Lung (tissue), 12 donors: ENCODE measurements around the gene PLP2. TPM values are rescaled to one million over a fixed set of nuclear protein-coding genes. Genes with fewer than 3 reads are reported as not detected.
"Not testable (repeated sequence)": the region's sequence is repeated elsewhere in the genome, so short reads cannot be mapped to it uniquely, and the experiment has no call there.

Source experiments
- ATAC-seq: fragments of 200-7000 bp; cut with Tn5 transposase; one replicate; pipeline ENCODE4 v1.9.1; 2020; ENCODE audit warnings: moderate number of reproducible peaks; ENCODE audit not compliant: insufficient read depth, low FRiP score
- DNase-seq, 3 donors: peaks; one replicate each; pipeline ENCODE4 v3.0.0-alpha.2; 2013 to 2017
- H3K27ac ChIP-seq, 2 donors: one replicate each; pipeline ENCODE4 v1.5.1; 2013; ENCODE audit warnings: mild to moderate bottlenecking in 2 of 2, moderate library complexity in 2 of 2, control low read depth in 1 of 2, inconsistent platforms in 1 of 2, low read depth in 1 of 2, low read length in 1 of 2
- H3K27me3 ChIP-seq, 3 donors: one replicate each; pipeline ENCODE4 v1.5.1; 2013; ENCODE audit warnings: low read length in 2 of 3; ENCODE audit not compliant: control insufficient read depth in 3 of 3, insufficient read depth in 3 of 3
- H3K36me3 ChIP-seq, 4 donors: one replicate each; pipeline ENCODE4 v1.5.1; 2013; ENCODE audit warnings: low read length in 4 of 4, mild to moderate bottlenecking in 1 of 4, moderate library complexity in 1 of 4; ENCODE audit not compliant: control insufficient read depth in 4 of 4, insufficient read depth in 4 of 4
- H3K4me1 ChIP-seq, 5 donors: one replicate each; pipeline ENCODE4 v1.5.1; 2013; ENCODE audit warnings: low read length in 5 of 5, mild to moderate bottlenecking in 2 of 5, moderate library complexity in 1 of 5; ENCODE audit not compliant: control insufficient read depth in 5 of 5, insufficient read depth in 5 of 5
- H3K4me3 ChIP-seq: one replicate; pipeline ENCODE4 v1.5.1; 2013; ENCODE audit warnings: mild to moderate bottlenecking, control low read depth, moderate library complexity
- H3K9ac ChIP-seq, 2 donors: one replicate each; pipeline ENCODE4 v1.5.1; 2013; ENCODE audit warnings: low read length in 2 of 2, control low read depth in 1 of 2; ENCODE audit not compliant: insufficient read depth in 1 of 2
- H3K9me3 ChIP-seq, 4 donors: one replicate each; pipeline ENCODE4 v1.5.1; 2013; ENCODE audit warnings: low read length in 3 of 4, mild to moderate bottlenecking in 1 of 4, moderate library complexity in 1 of 4; ENCODE audit not compliant: control insufficient read depth in 4 of 4, insufficient read depth in 3 of 4
- WGBS, 2 donors: extraction: QIAGEN DNeasy Blood & Tissue Kit; methylation state at CpG; one replicate each; pipeline ENCODE4 v1.1.7; 2013; 5-methylcytosine and 5-hydroxymethylcytosine counted together
- polyA plus RNA-seq, 2 donors: library from polyadenylated mRNA; stranded (reverse); fragments of 200-250 nt; gene quantifications; one replicate each; pipeline ENCODE4 v1.2.1, GENCODE V29; 2013
- total RNA-seq, 2 donors: library from RNA; depleted of rRNA in 1 of 2; stranded (reverse); fragments of >200 nt in 1 of 2; gene quantifications; one replicate each; pipeline ENCODE4 v1.2.1, GENCODE V29; 2014 to 2021
- TF ChIP-seq, protein P1 (sequence below): IDR thresholded peaks from 2 replicates; pipeline ENCODE4 v1.5.1; 2012; ENCODE audit warnings: mild to moderate bottlenecking; ENCODE audit errors: control extremely low read depth, extremely low read depth
- donor health status: control.
- donor health status: control.
- donor health status: Bipolar disorder and iron deficiency.
- donor health status: healthy.
- donor health status: DM: yes; HTN: yes; CAD: no.

PLP2 gene
- total and polyA plus RNA-seq, 4 donors: 8.9 to 222 (median 159) TPM

DNA sequence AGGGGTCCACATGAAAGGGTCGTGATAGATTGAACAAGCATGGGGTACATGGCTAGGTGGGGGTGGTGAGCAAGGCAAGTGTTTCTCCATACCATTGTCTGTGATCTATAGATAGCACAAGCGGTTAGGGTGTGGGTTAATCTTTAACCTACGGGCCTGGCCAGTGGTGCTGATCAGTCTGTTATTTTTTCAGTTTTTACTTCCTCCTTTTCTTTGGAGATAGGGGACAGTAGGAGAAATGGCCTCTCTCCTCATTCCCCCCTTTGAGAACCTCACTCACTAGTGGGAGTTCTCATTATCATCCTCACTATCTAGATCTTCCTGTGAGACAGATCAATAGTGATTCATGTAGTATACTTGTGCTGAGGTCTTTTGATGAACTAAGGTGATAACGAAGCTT, 32.0 kb upstream of the PLP2 start:
- Histone ChIP-seq H3K9ac (no peak overlapping the region), H3K27me3 (no peaks in the 10 kb centered on the region), H3K27ac (no peak overlapping the region), H3K36me3 (no peaks in the 10 kb centered on the region), H3K9me3 (peaks cover 0 to 31% (median 11%) of the 10 kb centered on the region in 4 donors), H3K4me1 (no peaks in the 10 kb centered on the region), H3K4me3 (no peak overlapping the region)
- TF ChIP-seq, protein P1, sequence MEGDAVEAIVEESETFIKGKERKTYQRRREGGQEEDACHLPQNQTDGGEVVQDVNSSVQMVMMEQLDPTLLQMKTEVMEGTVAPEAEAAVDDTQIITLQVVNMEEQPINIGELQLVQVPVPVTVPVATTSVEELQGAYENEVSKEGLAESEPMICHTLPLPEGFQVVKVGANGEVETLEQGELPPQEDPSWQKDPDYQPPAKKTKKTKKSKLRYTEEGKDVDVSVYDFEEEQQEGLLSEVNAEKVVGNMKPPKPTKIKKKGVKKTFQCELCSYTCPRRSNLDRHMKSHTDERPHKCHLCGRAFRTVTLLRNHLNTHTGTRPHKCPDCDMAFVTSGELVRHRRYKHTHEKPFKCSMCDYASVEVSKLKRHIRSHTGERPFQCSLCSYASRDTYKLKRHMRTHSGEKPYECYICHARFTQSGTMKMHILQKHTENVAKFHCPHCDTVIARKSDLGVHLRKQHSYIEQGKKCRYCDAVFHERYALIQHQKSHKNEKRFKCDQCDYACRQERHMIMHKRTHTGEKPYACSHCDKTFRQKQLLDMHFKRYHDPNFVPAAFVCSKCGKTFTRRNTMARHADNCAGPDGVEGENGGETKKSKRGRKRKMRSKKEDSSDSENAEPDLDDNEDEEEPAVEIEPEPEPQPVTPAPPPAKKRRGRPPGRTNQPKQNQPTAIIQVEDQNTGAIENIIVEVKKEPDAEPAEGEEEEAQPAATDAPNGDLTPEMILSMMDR: no peak
- no peak for ATAC-seq
- no peak for DNase-seq
- WGBS, 2 donors: 80 to 90% methylated on average over 4 of the region's 4 CpGs

DNA sequence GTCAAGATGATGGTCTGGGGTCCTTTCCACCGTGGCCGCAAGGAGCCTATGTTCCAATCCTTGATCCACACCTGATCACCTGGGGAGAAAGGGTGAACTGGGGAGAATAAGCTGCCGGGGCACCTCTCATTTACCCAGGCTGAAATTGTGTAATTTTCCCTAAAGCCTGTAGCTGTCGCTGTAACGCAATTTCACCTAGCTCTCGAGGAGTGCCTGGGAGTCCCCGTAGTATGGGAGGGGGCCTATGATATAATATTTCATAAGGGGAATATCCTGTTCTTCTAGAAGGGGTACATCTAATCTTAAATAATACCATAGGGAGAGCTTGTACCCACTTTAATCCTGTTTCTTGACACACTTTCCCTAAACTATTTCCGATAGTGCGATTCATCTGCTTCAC, 29.4 kb upstream of the PLP2 start:
- not testable (repeated sequence) for H3K4me3 ChIP-seq
- H3K9me3 ChIP-seq: peaks cover 0 to 33% (median 11%) of the 10 kb centered on the region in 4 donors
- 47% methylated on average over 9 of the region's 9 CpGs for WGBS, 2 donors

DNA sequence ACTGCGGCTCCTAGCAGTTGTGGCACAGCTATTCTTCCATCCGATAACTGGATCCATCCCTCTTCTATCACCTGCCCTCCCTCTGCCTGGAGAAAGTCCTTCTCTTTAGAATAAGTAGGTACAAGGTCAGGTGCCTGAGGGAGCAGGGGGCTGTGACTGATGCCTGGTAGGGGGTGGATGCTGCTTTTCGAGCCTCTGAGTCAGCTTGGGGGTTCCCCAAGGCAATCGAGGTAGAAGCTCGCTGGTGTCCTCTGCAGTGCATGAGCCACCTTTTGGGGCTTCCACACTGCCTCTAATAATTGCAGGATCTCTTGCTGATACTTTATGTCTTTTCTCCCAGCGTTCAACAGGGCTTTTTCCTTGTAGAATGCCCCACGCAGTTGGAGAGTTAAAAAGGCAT, 28.5 kb upstream of the PLP2 start:
- H3K9ac ChIP-seq, H3K36me3 ChIP-seq, ATAC-seq, H3K27ac ChIP-seq, H3K4me3 ChIP-seq, H3K27me3 ChIP-seq, H3K4me1 ChIP-seq, DNase-seq: not testable (repeated sequence)
- H3K9me3 ChIP-seq: peaks cover 0 to 29% (median 14%) of the 10 kb centered on the region in 4 donors
- WGBS, 2 donors: 65 to 84% methylated on average over 7 of the region's 7 CpGs

More for the DNA sequence above, 29.4 kb upstream of the PLP2 start:
- H3K4me1 ChIP-seq, H3K27ac ChIP-seq, DNase-seq, H3K9ac ChIP-seq, H3K27me3 ChIP-seq, ATAC-seq, H3K36me3 ChIP-seq: not testable (repeated sequence)

DNA sequence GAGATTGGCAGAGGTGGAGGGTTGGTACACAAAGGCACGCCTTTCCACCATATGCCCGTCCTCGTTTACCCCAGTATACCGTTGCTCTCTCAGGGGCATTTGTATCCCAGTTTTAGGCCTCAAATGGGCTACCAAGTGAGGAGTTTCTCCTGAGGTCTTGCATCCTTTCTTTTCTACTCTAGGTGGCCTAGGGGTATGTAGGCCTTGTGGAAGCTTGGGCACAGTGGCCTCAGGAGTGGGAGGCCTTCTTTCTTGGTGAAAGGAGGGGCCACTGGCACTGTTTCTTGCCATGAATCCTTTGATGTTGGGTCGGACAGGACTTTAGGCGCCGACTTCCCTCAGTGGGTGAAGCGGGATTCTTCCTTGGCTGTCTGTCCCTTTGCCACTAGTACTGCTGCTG, 24.4 kb upstream of the PLP2 start:
- Histone ChIP-seq H3K27ac (no peak overlapping the region), H3K27me3 (no peaks in the 10 kb centered on the region), H3K9me3 (peaks cover 0 to 16% (median 5%) of the 10 kb centered on the region in 4 donors), H3K4me1 (no peaks in the 10 kb centered on the region), H3K36me3 (no peaks in the 10 kb centered on the region), H3K9ac (no peak overlapping the region), H3K4me3 (no peak overlapping the region)
- ATAC-seq (no peak), DNase-seq (no peak)
- WGBS, 2 donors: 91 to 97% methylated on average over 5 to 8 of the region's 8 CpGs
- TF ChIP-seq, protein P1: no peak
